Right lobe of liver (tissue), 6 donors: ENCODE results near the gene MYRIP. TPM values are rescaled to one million over a fixed set of nuclear protein-coding genes. Genes with fewer than 3 reads are reported as not detected.

Experiments
- ATAC-seq, 4 donors: fragments of 200-7000 bp; cut with Tn5 transposase; one replicate each; pipeline ENCODE4 v1.9.1; 2020; ENCODE audit warnings: mild to moderate bottlenecking in 4 of 4, moderate library complexity in 4 of 4
- DNase-seq, 3 donors: peaks; one replicate each; pipeline ENCODE4 v3.0.0-alpha.2; 2020
- H3K27ac ChIP-seq, 3 donors: fragments of 200-600 bp; one replicate each; pipeline ENCODE4 v1.8.0; 2022
- H3K27me3 ChIP-seq, 2 donors: fragments of 200-600 bp; one replicate each; pipeline ENCODE4 v1.8.0; 2022
- H3K36me3 ChIP-seq, 4 donors: fragments of 200-600 bp; sonication (generic) in 1 of 4; one replicate each; pipeline versions ENCODE4 v1.5.1 to v1.8.0; 2017 to 2022; ENCODE audit warnings: control low read depth in 1 of 4
- H3K4me1 ChIP-seq, 4 donors: fragments of 200-600 bp; sonication (generic) in 1 of 4; one replicate each; pipeline versions ENCODE4 v1.5.1 to v1.8.0; 2017 to 2022; ENCODE audit warnings: control low read depth in 1 of 4
- H3K4me3 ChIP-seq, 3 donors: fragments of 200-600 bp; one replicate each; pipeline ENCODE4 v1.8.0; 2022
- H3K9me3 ChIP-seq, 4 donors: fragments of 200-600 bp; sonication (generic) in 1 of 4; one replicate each; pipeline versions ENCODE4 v1.5.1 to v1.8.0; 2017 to 2022; ENCODE audit warnings: control low read depth in 1 of 4
- POLR2A ChIP-seq: fragments of 450-650 bp; IDR thresholded peaks from one replicate; pipeline ENCODE4 v1.6.1; 2017; ENCODE audit warnings: antibody characterized with exemption, mild to moderate bottlenecking
- WGBS: methylation state at CpG from one replicate; pipeline ENCODE4 v1.1.6; 2018; ENCODE audit warnings: low coverage, low lambda C conversion rate; ENCODE audit not compliant: insufficient coverage; ENCODE audit errors: missing lambda C conversion rate; 5-methylcytosine and 5-hydroxymethylcytosine counted together
- intact Hi-C, 2 donors: fragments of 100-400 bp; cut with DNase I; formaldehyde crosslinking; loops; one replicate each; pipeline versions ENCODE4 v1.11.2 to v1.14.1; 2022
- total RNA-seq, 6 experiments: library from RNA; depleted of rRNA in 2 of 6; stranded (reverse); fragments of >200 nt in 2 of 6; fragmentation: NEBNext Ultra II Directional in 3 of 6; extraction: Animal tissue kit (Norgen Biotek cat#: 25700) in 3 of 6; gene quantifications; one replicate each; pipeline versions ENCODE4 v1.1.0 to v1.2.4, GENCODE V29; 2016 to 2023
- TF ChIP-seq, protein P1 (sequence below), 4 donors: fragments of 200-600 bp in 3 of 4; fragments of 450-650 bp in 1 of 4; IDR thresholded peaks; one replicate each; pipeline versions ENCODE4 v1.5.1 to v1.8.0; 2016 to 2022; ENCODE audit warnings: antibody characterized with exemption in 4 of 4, mild to moderate bottlenecking in 2 of 4
- donor health status: DM: no; HTN: yes; CAD: no.
- donor health status: DM: no; HTN: no; CAD: no.
- donor health status: DM: no; HTN: no; CAD: no.
- donor health status: DM: no; HTN: yes; CAD: no.
- donor health status: DM: no; HTN: yes; CAD: no.

MYRIP gene
- total RNA-seq, 6 experiments from 2014 or later, result 14.3 to 23.2 (median 19.0) TPM

GRCh38 chr3:40102182-40102581 lies 292.8 kb downstream of the MYRIP start:
- Histone ChIP-seq H3K4me3 (no peak overlapping the region), H3K9me3 (no peaks in the 10 kb centered on the region), H3K36me3 (no peaks in the 10 kb centered on the region), H3K4me1 (peaks cover 0 to 10% (median 3%) of the 10 kb centered on the region in 4 donors), H3K27me3 (no peaks in the 10 kb centered on the region), H3K27ac (no peak overlapping the region)
- no peak for TF ChIP-seq POLR2A
- TF ChIP-seq, protein P1, sequence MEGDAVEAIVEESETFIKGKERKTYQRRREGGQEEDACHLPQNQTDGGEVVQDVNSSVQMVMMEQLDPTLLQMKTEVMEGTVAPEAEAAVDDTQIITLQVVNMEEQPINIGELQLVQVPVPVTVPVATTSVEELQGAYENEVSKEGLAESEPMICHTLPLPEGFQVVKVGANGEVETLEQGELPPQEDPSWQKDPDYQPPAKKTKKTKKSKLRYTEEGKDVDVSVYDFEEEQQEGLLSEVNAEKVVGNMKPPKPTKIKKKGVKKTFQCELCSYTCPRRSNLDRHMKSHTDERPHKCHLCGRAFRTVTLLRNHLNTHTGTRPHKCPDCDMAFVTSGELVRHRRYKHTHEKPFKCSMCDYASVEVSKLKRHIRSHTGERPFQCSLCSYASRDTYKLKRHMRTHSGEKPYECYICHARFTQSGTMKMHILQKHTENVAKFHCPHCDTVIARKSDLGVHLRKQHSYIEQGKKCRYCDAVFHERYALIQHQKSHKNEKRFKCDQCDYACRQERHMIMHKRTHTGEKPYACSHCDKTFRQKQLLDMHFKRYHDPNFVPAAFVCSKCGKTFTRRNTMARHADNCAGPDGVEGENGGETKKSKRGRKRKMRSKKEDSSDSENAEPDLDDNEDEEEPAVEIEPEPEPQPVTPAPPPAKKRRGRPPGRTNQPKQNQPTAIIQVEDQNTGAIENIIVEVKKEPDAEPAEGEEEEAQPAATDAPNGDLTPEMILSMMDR (IDR thresholded peaks at IDR 0.05), result no peak
- DNase-seq (no peak), ATAC-seq (no peak)
- intact Hi-C loops, result no loop called here

GRCh38 chr3:40103829-40104228 lies 294.4 kb downstream of the MYRIP start:
- no peak for DNase-seq
- no peaks in the 10 kb centered on the region for H3K36me3 ChIP-seq
- H3K4me3 ChIP-seq, result no peak overlapping the region
- H3K27me3 ChIP-seq, result no peaks in the 10 kb centered on the region
- no peaks in the 10 kb centered on the region for H3K9me3 ChIP-seq
- intact Hi-C loops, result no loop called here
- H3K27ac ChIP-seq, result no peak overlapping the region
- TF ChIP-seq, protein P1 (IDR thresholded peaks at IDR 0.05), result no peak
- TF ChIP-seq POLR2A, result no peak
- ATAC-seq, result no peak
- peaks cover 0 to 10% (median 3%) of the 10 kb centered on the region in 4 donors for H3K4me1 ChIP-seq

DNA sequence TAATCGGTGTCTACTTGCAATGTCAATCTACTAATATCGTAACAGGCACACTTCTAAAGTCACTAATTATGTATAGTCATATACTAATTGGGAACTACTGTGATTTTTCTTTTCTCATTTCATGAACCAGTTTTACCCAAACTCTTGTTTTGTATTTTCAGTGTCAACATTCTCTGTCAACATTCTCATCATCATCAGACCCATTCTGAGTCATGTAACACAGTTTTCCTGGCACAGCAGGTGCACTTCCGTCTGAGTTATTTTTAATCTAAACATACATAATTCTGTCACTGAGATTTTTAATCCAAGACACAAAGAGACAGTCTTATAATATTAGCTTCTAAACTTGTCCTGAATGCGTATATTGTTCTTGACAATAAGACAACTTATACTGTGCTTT lies 295.0 kb downstream of the MYRIP start:
- 83% methylated on average over 4 of the region's 4 CpGs for WGBS
- Histone ChIP-seq H3K36me3 (no peaks in the 10 kb centered on the region), H3K27ac (no peak overlapping the region), H3K9me3 (no peaks in the 10 kb centered on the region), H3K4me3 (no peak overlapping the region), H3K4me1 (peaks cover 0 to 5% (median 2%) of the 10 kb centered on the region in 4 donors), H3K27me3 (no peaks in the 10 kb centered on the region)
- TF ChIP-seq POLR2A, result no peak
- TF ChIP-seq, protein P1 (IDR thresholded peaks at IDR 0.05), result no peak
- DNase-seq, result no peak
- peak in 1 of 4 donors; percentile 69 for ATAC-seq
- intact Hi-C loops, result no loop called here

DNA sequence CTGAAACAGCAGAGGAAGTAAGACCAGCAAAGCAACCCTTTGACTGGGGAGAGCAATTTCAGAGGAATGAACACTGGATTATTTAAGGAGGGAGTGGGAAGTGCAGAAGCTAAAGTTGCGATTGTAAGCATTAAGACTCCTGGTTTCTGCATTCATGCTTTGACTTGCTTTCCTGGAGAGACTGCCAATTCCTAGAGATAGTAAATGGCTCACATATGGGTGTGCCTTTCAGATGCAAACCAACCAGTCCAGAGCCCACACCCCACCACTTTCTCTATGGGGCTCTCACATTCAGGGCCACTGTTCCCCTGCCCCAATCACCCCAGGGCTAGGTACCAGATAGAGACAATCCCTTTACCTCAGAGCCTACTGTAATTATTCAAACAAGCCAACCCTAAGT lies 299.2 kb downstream of the MYRIP start:
- intact Hi-C loops, result no loop called here

More for the DNA sequence above, 299.2 kb downstream of the MYRIP start:
- no peak for DNase-seq
- Histone ChIP-seq H3K27ac (no peak overlapping the region), H3K9me3 (no peaks in the 10 kb centered on the region), H3K4me1 (no peaks in the 10 kb centered on the region), H3K4me3 (no peak overlapping the region), H3K36me3 (no peaks in the 10 kb centered on the region), H3K27me3 (no peaks in the 10 kb centered on the region)
- no peak for TF ChIP-seq POLR2A
- TF ChIP-seq, protein P1 (IDR thresholded peaks at IDR 0.05), result no peak
- 83% methylated on average over 1 of the region's 1 CpG for WGBS
- no peak for ATAC-seq
